ENCODE results near the gene RANBP1.

The RANBP1 gene

GRCh38 chr22:20146777-20147176 is 30.9 kb downstream of the RANBP1 start:
- peak; percentile 25 for TF ChIP-seq CTCF (IDR thresholded peaks at IDR 0.05; ENCODE audit: borderline replicate concordance, control extremely low read depth, extremely low read depth, insufficient read depth, missing control alignments)
- in situ Hi-C loops (cut with MboI; ENCODE audit: low sequenced_read_pairs, unreplicated experiment) = no loop called here
- peak; percentile 77 for DNase-seq (ENCODE audit: low spot score)

GRCh38 chr22:20147237-20147988 is 31.5 kb downstream of the RANBP1 start:
- in situ Hi-C loops (cut with MboI; ENCODE audit: low sequenced_read_pairs, unreplicated experiment) = no loop called here
- TF ChIP-seq CTCF (IDR thresholded peaks at IDR 0.05; ENCODE audit: borderline replicate concordance, control extremely low read depth, extremely low read depth, insufficient read depth, missing control alignments) = no peak
- no peak for DNase-seq (ENCODE audit: low spot score)

GRCh38 chr22:20148414-20148813 is 32.5 kb downstream of the RANBP1 start:
- DNase-seq (ENCODE audit: low spot score) = no peak
- TF ChIP-seq CTCF (IDR thresholded peaks at IDR 0.05; ENCODE audit: borderline replicate concordance, control extremely low read depth, extremely low read depth, insufficient read depth, missing control alignments) = no peak
- in situ Hi-C loops (cut with MboI; ENCODE audit: low sequenced_read_pairs, unreplicated experiment) = no loop called here

- DNase-seq (ENCODE audit: low spot score) = no peak
- TF ChIP-seq CTCF (IDR thresholded peaks at IDR 0.05; ENCODE audit: borderline replicate concordance, control extremely low read depth, extremely low read depth, insufficient read depth, missing control alignments) = no peak
- in situ Hi-C loops (cut with MboI; ENCODE audit: low sequenced_read_pairs, unreplicated experiment) = loop anchor here (10.0 kb wide), 2 partner anchors 105 to 145 kb away; no protein-coding TSS in a partner anchor
Measured at GRCh38 chr22:20149257-20150250, 33.6 kb downstream of the RANBP1 start.

- in situ Hi-C loops (cut with MboI; ENCODE audit: low sequenced_read_pairs, unreplicated experiment) = loop anchor here (10.0 kb wide), 2 partner anchors 104 to 144 kb away; no protein-coding TSS in a partner anchor
- no peak for TF ChIP-seq CTCF (IDR thresholded peaks at IDR 0.05; ENCODE audit: borderline replicate concordance, control extremely low read depth, extremely low read depth, insufficient read depth, missing control alignments)
- DNase-seq (ENCODE audit: low spot score) = no peak
Measured at GRCh38 chr22:20150381-20151275, 34.7 kb downstream of the RANBP1 start, which contains the start of gene CCDC188. CCDC188 (minus strand) TSS chr22:20151055; CDS start chr22:20150986, 69 bp downstream.

Data from GM13976 (cell line).